Right lobe of liver (tissue), 6 donors: Measurements from ENCODE around the gene UQCR10. TPM values are rescaled to one million over a fixed set of nuclear protein-coding genes. Genes with fewer than 3 reads are reported as not detected.

ENCODE experiments used
- ATAC-seq, 4 donors: fragments of 200-7000 bp; cut with Tn5 transposase; one replicate each; pipeline ENCODE4 v1.9.1; 2020; ENCODE audit warnings: mild to moderate bottlenecking in 4 of 4, moderate library complexity in 4 of 4
- DNase-seq, 3 donors: peaks; one replicate each; pipeline ENCODE4 v3.0.0-alpha.2; 2020
- H3K27ac ChIP-seq, 3 donors: fragments of 200-600 bp; one replicate each; pipeline ENCODE4 v1.8.0; 2022
- H3K27me3 ChIP-seq, 2 donors: fragments of 200-600 bp; one replicate each; pipeline ENCODE4 v1.8.0; 2022
- H3K36me3 ChIP-seq, 4 donors: fragments of 200-600 bp; sonication (generic) in 1 of 4; one replicate each; pipeline versions ENCODE4 v1.5.1 to v1.8.0; 2017 to 2022; ENCODE audit warnings: control low read depth in 1 of 4
- H3K4me1 ChIP-seq, 4 donors: fragments of 200-600 bp; sonication (generic) in 1 of 4; one replicate each; pipeline versions ENCODE4 v1.5.1 to v1.8.0; 2017 to 2022; ENCODE audit warnings: control low read depth in 1 of 4
- H3K4me3 ChIP-seq, 3 donors: fragments of 200-600 bp; one replicate each; pipeline ENCODE4 v1.8.0; 2022
- H3K9me3 ChIP-seq, 4 donors: fragments of 200-600 bp; sonication (generic) in 1 of 4; one replicate each; pipeline versions ENCODE4 v1.5.1 to v1.8.0; 2017 to 2022; ENCODE audit warnings: control low read depth in 1 of 4
- CTCF ChIP-seq, 4 donors: fragments of 200-600 bp in 3 of 4; fragments of 450-650 bp in 1 of 4; IDR thresholded peaks; one replicate each; pipeline versions ENCODE4 v1.5.1 to v1.8.0; 2016 to 2022; ENCODE audit warnings: antibody characterized with exemption in 4 of 4, mild to moderate bottlenecking in 2 of 4
- POLR2A ChIP-seq: fragments of 450-650 bp; IDR thresholded peaks from one replicate; pipeline ENCODE4 v1.6.1; 2017; ENCODE audit warnings: antibody characterized with exemption, mild to moderate bottlenecking
- WGBS: methylation state at CpG from one replicate; pipeline ENCODE4 v1.1.6; 2018; ENCODE audit warnings: low coverage, low lambda C conversion rate; ENCODE audit not compliant: insufficient coverage; ENCODE audit errors: missing lambda C conversion rate; 5-methylcytosine and 5-hydroxymethylcytosine counted together
- intact Hi-C, 2 donors: fragments of 100-400 bp; cut with DNase I; formaldehyde crosslinking; loops; one replicate each; pipeline versions ENCODE4 v1.11.2 to v1.14.1; 2022
- total RNA-seq, 6 experiments: library from RNA; depleted of rRNA in 2 of 6; stranded (reverse); fragments of >200 nt in 2 of 6; fragmentation: NEBNext Ultra II Directional in 3 of 6; extraction: Animal tissue kit (Norgen Biotek cat#: 25700) in 3 of 6; gene quantifications; one replicate each; pipeline versions ENCODE4 v1.1.0 to v1.2.4, GENCODE V29; 2016 to 2023
- donor health status: DM: no; HTN: yes; CAD: no.
- donor health status: DM: no; HTN: no; CAD: no.
- donor health status: DM: no; HTN: no; CAD: no.
- donor health status: DM: no; HTN: yes; CAD: no.
- donor health status: DM: no; HTN: yes; CAD: no.

Gene UQCR10
- total RNA-seq, 6 experiments from 2014 or later, result 57.4 to 71.6 (median 64.0) TPM

GRCh38 chr22:29729161-29729560 is 38.0 kb upstream of the UQCR10 start:
- DNase-seq, result no peak
- TF ChIP-seq POLR2A (no peak), CTCF (IDR thresholded peaks at IDR 0.05) (no peak)
- intact Hi-C loops, result no loop called here
- ATAC-seq, result no peak
- WGBS, result 50% methylated on average over 2 of the region's 20 CpGs
- no peak overlapping the region for H3K4me3 ChIP-seq
- H3K27me3 ChIP-seq, result no peaks in the 10 kb centered on the region
- no peaks in the 10 kb centered on the region for H3K9me3 ChIP-seq
- no peak overlapping the region for H3K27ac ChIP-seq
- no peaks in the 10 kb centered on the region for H3K36me3 ChIP-seq
- H3K4me1 ChIP-seq, result no peaks in the 10 kb centered on the region

GRCh38 chr22:29731058-29731850 is 35.9 kb upstream of the UQCR10 start:
- no peaks in the 10 kb centered on the region for H3K36me3 ChIP-seq
- 82% methylated on average over 12 of the region's 18 CpGs for WGBS
- H3K4me1 ChIP-seq, result no peaks in the 10 kb centered on the region
- H3K27ac ChIP-seq, result no peak overlapping the region
- no peaks in the 10 kb centered on the region for H3K27me3 ChIP-seq
- intact Hi-C loops, result no loop called here
- ATAC-seq (no peak), DNase-seq (no peak)
- no peak overlapping the region for H3K4me3 ChIP-seq
- TF ChIP-seq CTCF (IDR thresholded peaks at IDR 0.05) (no peak), POLR2A (no peak)
- no peaks in the 10 kb centered on the region for H3K9me3 ChIP-seq

GRCh38 chr22:29732883-29733282 is 34.3 kb upstream of the UQCR10 start:
- TF ChIP-seq POLR2A (no peak), CTCF (IDR thresholded peaks at IDR 0.05) (no peak)
- no peak for ATAC-seq
- H3K4me3 ChIP-seq, result no peak overlapping the region
- H3K4me1 ChIP-seq, result no peaks in the 10 kb centered on the region
- DNase-seq, result no peak
- no peaks in the 10 kb centered on the region for H3K9me3 ChIP-seq
- no peaks in the 10 kb centered on the region for H3K36me3 ChIP-seq
- H3K27ac ChIP-seq, result no peak overlapping the region
- H3K27me3 ChIP-seq, result no peaks in the 10 kb centered on the region
- intact Hi-C loops, result no loop called here
- no CpG with 5 or more reads among the region's 6 CpGs for WGBS

GRCh38 chr22:29733362-29734201 is 33.6 kb upstream of the UQCR10 start:
- intact Hi-C loops, result no loop called here
- no peaks in the 10 kb centered on the region for H3K36me3 ChIP-seq
- no peak overlapping the region for H3K4me3 ChIP-seq
- TF ChIP-seq POLR2A (no peak), CTCF (IDR thresholded peaks at IDR 0.05) (no peak)
- DNase-seq (no peak), ATAC-seq (peak in 1 of 4 donors; percentile 15)
- H3K27me3 ChIP-seq, result no peaks in the 10 kb centered on the region
- WGBS, result 45% methylated on average over 2 of the region's 19 CpGs
- no peaks in the 10 kb centered on the region for H3K9me3 ChIP-seq
- H3K4me1 ChIP-seq, result no peaks in the 10 kb centered on the region
- H3K27ac ChIP-seq, result no peak overlapping the region
